Measurements from ENCODE around the gene NKAIN2.
"Not testable (repeated sequence)": the region's sequence is repeated elsewhere in the genome, so short reads cannot be mapped to it uniquely, and the experiment has no call there.

NKAIN2 gene

GRCh38 chr6:124233221-124233620 is 429.6 kb downstream of the NKAIN2 start:
- H3K9me2 ChIP-seq (replicated peaks; ENCODE audit: insufficient read depth, low read length), result no peaks in the 10 kb centered on the region
- H3F3A ChIP-seq (ENCODE audit: insufficient read depth), result no peaks in the 10 kb centered on the region
- H3K9me3 ChIP-seq (ENCODE audit: insufficient read depth, low read length), result no peaks in the 10 kb centered on the region
- no peaks in the 10 kb centered on the region for H3K27me3 ChIP-seq (ENCODE audit: low read length)
- H3K79me2 ChIP-seq (ENCODE audit: insufficient read depth, low read length), result no peaks in the 10 kb centered on the region
- no peaks in the 10 kb centered on the region for H4K20me1 ChIP-seq (ENCODE audit: low read depth, low read length)
- no peaks in the 10 kb centered on the region for H3K36me3 ChIP-seq (ENCODE audit: low read length)
- H3K4me2 ChIP-seq (ENCODE audit: low read depth, low read length, poor library complexity, severe bottlenecking), result no peak overlapping the region
- H3K27ac ChIP-seq (ENCODE audit: low read depth, low read length), result no peak overlapping the region
- H2AFZ ChIP-seq (ENCODE audit: low read depth, low read length, severe bottlenecking), result no peak overlapping the region
- H3K9ac ChIP-seq (ENCODE audit: low read length), result no peak overlapping the region
- H3K4me3 ChIP-seq (ENCODE audit: insufficient read depth, low read length, poor library complexity, severe bottlenecking), result no peak overlapping the region
- no peak for TF ChIP-seq EZH2phosphoT487 (conservative IDR thresholded peaks at IDR 0.05; ENCODE audit: low read length)
- TF ChIP-seq, protein P1, sequence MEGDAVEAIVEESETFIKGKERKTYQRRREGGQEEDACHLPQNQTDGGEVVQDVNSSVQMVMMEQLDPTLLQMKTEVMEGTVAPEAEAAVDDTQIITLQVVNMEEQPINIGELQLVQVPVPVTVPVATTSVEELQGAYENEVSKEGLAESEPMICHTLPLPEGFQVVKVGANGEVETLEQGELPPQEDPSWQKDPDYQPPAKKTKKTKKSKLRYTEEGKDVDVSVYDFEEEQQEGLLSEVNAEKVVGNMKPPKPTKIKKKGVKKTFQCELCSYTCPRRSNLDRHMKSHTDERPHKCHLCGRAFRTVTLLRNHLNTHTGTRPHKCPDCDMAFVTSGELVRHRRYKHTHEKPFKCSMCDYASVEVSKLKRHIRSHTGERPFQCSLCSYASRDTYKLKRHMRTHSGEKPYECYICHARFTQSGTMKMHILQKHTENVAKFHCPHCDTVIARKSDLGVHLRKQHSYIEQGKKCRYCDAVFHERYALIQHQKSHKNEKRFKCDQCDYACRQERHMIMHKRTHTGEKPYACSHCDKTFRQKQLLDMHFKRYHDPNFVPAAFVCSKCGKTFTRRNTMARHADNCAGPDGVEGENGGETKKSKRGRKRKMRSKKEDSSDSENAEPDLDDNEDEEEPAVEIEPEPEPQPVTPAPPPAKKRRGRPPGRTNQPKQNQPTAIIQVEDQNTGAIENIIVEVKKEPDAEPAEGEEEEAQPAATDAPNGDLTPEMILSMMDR (IDR thresholded peaks at IDR 0.05; ENCODE audit: insufficient read depth, low read length, poor library complexity, severe bottlenecking), result no peak

DNA sequence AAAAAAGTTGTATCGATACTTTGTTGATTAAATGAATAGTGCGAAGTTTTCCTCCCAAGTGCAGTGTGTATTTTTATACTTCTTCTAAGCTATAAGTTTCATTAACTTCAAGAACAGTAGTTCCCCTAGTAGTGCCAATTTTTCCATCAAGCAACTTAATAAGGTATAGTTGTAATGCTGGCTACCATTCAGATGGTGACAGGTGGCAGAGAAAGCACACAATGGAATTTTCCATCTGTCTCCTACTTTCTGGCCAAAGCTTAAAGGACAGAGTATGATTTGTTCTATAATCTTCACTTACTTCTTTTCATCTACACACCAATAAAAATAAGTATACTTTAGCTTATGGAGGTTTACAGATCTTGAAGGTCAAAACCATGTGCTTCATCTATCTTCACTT is 431.1 kb downstream of the NKAIN2 start:
- no peaks in the 10 kb centered on the region for H3K79me2 ChIP-seq (ENCODE audit: insufficient read depth, low read length)
- H4K20me1 ChIP-seq (ENCODE audit: low read depth, low read length), result no peaks in the 10 kb centered on the region
- H3F3A ChIP-seq (ENCODE audit: insufficient read depth), result no peaks in the 10 kb centered on the region
- H3K9me3 ChIP-seq (ENCODE audit: insufficient read depth, low read length), result no peaks in the 10 kb centered on the region
- H3K27me3 ChIP-seq (ENCODE audit: low read length), result no peaks in the 10 kb centered on the region
- H3K4me2 ChIP-seq (ENCODE audit: low read depth, low read length, poor library complexity, severe bottlenecking), result no peak overlapping the region
- H2AFZ ChIP-seq (ENCODE audit: low read depth, low read length, severe bottlenecking), result no peak overlapping the region
- no peak overlapping the region for H3K9ac ChIP-seq (ENCODE audit: low read length)
- no peaks in the 10 kb centered on the region for H3K9me2 ChIP-seq (replicated peaks; ENCODE audit: insufficient read depth, low read length)
- no peak overlapping the region for H3K27ac ChIP-seq (ENCODE audit: low read depth, low read length)
- no peak overlapping the region for H3K4me3 ChIP-seq (ENCODE audit: insufficient read depth, low read length, poor library complexity, severe bottlenecking)
- no peaks in the 10 kb centered on the region for H3K36me3 ChIP-seq (ENCODE audit: low read length)
- TF ChIP-seq, protein P1 (IDR thresholded peaks at IDR 0.05; ENCODE audit: insufficient read depth, low read length, poor library complexity, severe bottlenecking), result no peak
- TF ChIP-seq EZH2phosphoT487 (conservative IDR thresholded peaks at IDR 0.05; ENCODE audit: low read length), result no peak

DNA sequence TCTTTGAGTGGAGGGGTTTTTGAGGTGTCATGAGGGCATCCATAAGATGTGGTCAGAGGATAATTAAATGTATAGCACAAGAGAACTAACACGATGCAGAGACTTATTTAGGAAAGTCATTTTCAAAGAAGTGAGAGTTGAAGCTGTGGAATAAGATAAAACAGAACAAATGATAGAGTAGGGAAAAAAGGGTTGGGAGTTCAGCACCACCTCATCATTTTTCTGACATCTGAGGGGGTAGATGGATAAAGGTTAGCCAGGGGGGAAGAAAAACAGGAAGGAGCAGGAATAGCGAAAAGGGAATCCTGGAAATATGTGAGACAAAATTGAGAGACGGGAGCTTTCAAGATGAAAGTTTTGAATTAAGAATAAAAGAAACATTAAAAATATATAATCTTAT is 434.2 kb downstream of the NKAIN2 start:
- H3K27me3 ChIP-seq (ENCODE audit: low read length), result no peaks in the 10 kb centered on the region

DNA sequence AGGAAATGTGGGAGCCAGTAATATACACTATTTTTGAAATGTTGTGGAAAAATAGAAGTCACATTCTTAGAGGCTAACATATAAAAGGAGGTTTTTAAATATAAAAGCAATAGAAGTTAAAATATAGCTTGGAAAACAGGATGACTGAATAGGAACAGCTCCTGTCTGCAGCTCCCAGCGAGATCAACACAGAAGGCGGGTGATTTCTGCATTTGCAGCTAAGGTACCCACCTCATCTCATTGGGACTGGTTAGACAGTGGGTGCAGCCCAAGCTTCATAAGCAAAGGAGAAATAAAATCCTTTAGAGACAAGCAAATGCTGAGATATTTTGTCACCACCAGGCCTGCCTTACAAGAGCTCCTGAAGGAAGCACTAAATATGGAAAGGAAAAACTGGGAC is 434.7 kb downstream of the NKAIN2 start:
- H3K4me3 ChIP-seq (ENCODE audit: insufficient read depth, low read length, poor library complexity, severe bottlenecking); H3K9me3 ChIP-seq (ENCODE audit: insufficient read depth, low read length); H4K20me1 ChIP-seq (ENCODE audit: low read depth, low read length); H2AFZ ChIP-seq (ENCODE audit: low read depth, low read length, severe bottlenecking); H3K9ac ChIP-seq (ENCODE audit: low read length); H3K27ac ChIP-seq (ENCODE audit: low read depth, low read length); H3K9me2 ChIP-seq (replicated peaks; ENCODE audit: insufficient read depth, low read length); H3K36me3 ChIP-seq (ENCODE audit: low read length); H3K79me2 ChIP-seq (ENCODE audit: insufficient read depth, low read length); H3K27me3 ChIP-seq (ENCODE audit: low read length); H3F3A ChIP-seq (ENCODE audit: insufficient read depth); H3K4me2 ChIP-seq (ENCODE audit: low read depth, low read length, poor library complexity, severe bottlenecking): not testable (repeated sequence)

More for the DNA sequence above, 434.2 kb downstream of the NKAIN2 start:
- Histone ChIP-seq H3K4me2 (ENCODE audit: low read depth, low read length, poor library complexity, severe bottlenecking) (no peak overlapping the region), H2AFZ (ENCODE audit: low read depth, low read length, severe bottlenecking) (no peak overlapping the region), H3K79me2 (ENCODE audit: insufficient read depth, low read length) (no peaks in the 10 kb centered on the region), H4K20me1 (ENCODE audit: low read depth, low read length) (no peaks in the 10 kb centered on the region), H3K27ac (ENCODE audit: low read depth, low read length) (no peak overlapping the region), H3K9ac (ENCODE audit: low read length) (no peak overlapping the region), H3K4me3 (ENCODE audit: insufficient read depth, low read length, poor library complexity, severe bottlenecking) (no peak overlapping the region), H3F3A (ENCODE audit: insufficient read depth) (no peaks in the 10 kb centered on the region), H3K36me3 (ENCODE audit: low read length) (no peaks in the 10 kb centered on the region), H3K9me3 (ENCODE audit: insufficient read depth, low read length) (no peaks in the 10 kb centered on the region), H3K9me2 (replicated peaks; ENCODE audit: insufficient read depth, low read length) (no peaks in the 10 kb centered on the region)
- TF ChIP-seq, protein P1 (IDR thresholded peaks at IDR 0.05; ENCODE audit: insufficient read depth, low read length, poor library complexity, severe bottlenecking), result no peak
- no peak for TF ChIP-seq EZH2phosphoT487 (conservative IDR thresholded peaks at IDR 0.05; ENCODE audit: low read length)
